PC-9 (cell line): ENCODE data around the gene OR6K3.

ENCODE experiments used
- CTCF ChIP-seq: fragments of 200-600 bp; sonication (generic); conservative IDR thresholded peaks from 2 replicates; pipeline ENCODE4 v1.6.1; 2017; ENCODE audit warnings: mixed run types, antibody characterized with exemption, mild to moderate bottlenecking, moderate library complexity
- EZH2 ChIP-seq: fragments of 200-600 bp; sonication (generic); IDR thresholded peaks from 2 replicates; pipeline ENCODE4 v1.8.0; 2017; ENCODE audit warnings: antibody characterized with exemption, low read depth

- TF ChIP-seq CTCF (no peak), EZH2 (no peak)
Observed at GRCh38 chr1:158681606-158682005, 38.9 kb downstream of the OR6K3 start.
